Prostate gland (tissue), 2 donors: ENCODE results near the gene SLC25A34. TPM values are rescaled to one million over a fixed set of nuclear protein-coding genes. Genes with fewer than 3 reads are reported as not detected.

Experiments used
- DNase-seq: peaks from one replicate; pipeline ENCODE4 v3.0.0-alpha.2; 2019; ENCODE audit warnings: low spot score
- H3K27ac ChIP-seq, 2 donors: fragments of 200-600 bp; sonication (generic); 2 replicates each; pipeline ENCODE4 v1.5.1; 2017 to 2019
- H3K27me3 ChIP-seq: fragments of 200-600 bp; sonication (generic); replicated peaks from 2 replicates; pipeline ENCODE4 v1.5.1; 2019; ENCODE audit not compliant: insufficient read depth
- H3K36me3 ChIP-seq, 2 donors: fragments of 200-600 bp; sonication (generic); 1 replicate in 1 of 2; 2 replicates in 1 of 2; pipeline versions ENCODE4 v1.5.1 to v1.8.1; 2017 to 2019
- H3K4me1 ChIP-seq: fragments of 200-600 bp; sonication (generic); replicated peaks from 2 replicates; pipeline ENCODE4 v1.5.1; 2019
- H3K4me3 ChIP-seq, 2 donors: fragments of 200-600 bp; sonication (generic); 2 replicates each; pipeline ENCODE4 v1.5.1; 2017 to 2019
- H3K9me3 ChIP-seq: fragments of 200-600 bp; sonication (generic); 2 replicates; pipeline ENCODE4 v1.5.1; 2017
- CTCF ChIP-seq, 4 experiments: fragments of 200-600 bp in 2 of 4; fragments of 450-650 bp in 2 of 4; sonication (generic) in 2 of 4; IDR thresholded peaks; 1 replicate in 3 of 4; 2 replicates in 1 of 4; pipeline ENCODE4 v1.5.1; 2016 to 2019; ENCODE audit warnings: antibody characterized with exemption in 4 of 4, mild to moderate bottlenecking in 2 of 4, moderate library complexity in 2 of 4
- POLR2A ChIP-seq: fragments of 450-650 bp; IDR thresholded peaks from one replicate; pipeline ENCODE4 v1.6.1; 2016; ENCODE audit warnings: antibody characterized with exemption, mild to moderate bottlenecking
- POLR2AphosphoS5 ChIP-seq: sonication (generic); formaldehyde crosslinking; IDR thresholded peaks from one replicate; pipeline ENCODE4 v1.6.1; 2017; ENCODE audit warnings: antibody characterized with exemption
- WGBS: methylation state at CpG from one replicate; pipeline ENCODE4 v1.1.5; 2018; 5-methylcytosine and 5-hydroxymethylcytosine counted together
- intact Hi-C: fragments of 100-400 bp; cut with DNase I; formaldehyde crosslinking; loops from one replicate; pipeline ENCODE4 v1.14.2; 2022
- total RNA-seq, 2 donors: library from RNA; depleted of rRNA; stranded (reverse); fragments of >200 nt; gene quantifications; one replicate each; pipeline ENCODE4 v1.1.0, GENCODE V29; 2016

Gene SLC25A34
- total RNA-seq, 2 donors from 2014 or later: 1.1 to 1.4 TPM

- no peaks in the 10 kb centered on the region for H3K4me1 ChIP-seq
- intact Hi-C loops: loop anchor here (5.0 kb wide), 1 partner anchor 147 kb away; no protein-coding TSS in a partner anchor
- H3K4me3 ChIP-seq: no peak overlapping the region
- H3K36me3 ChIP-seq: no peaks in the 10 kb centered on the region
- no peak for DNase-seq
- no peak for TF ChIP-seq CTCF (IDR thresholded peaks at IDR 0.05)
- 85% methylated on average over 19 of the region's 30 CpGs for WGBS
- no peaks in the 10 kb centered on the region for H3K27me3 ChIP-seq
- no peak overlapping the region for H3K27ac ChIP-seq
- H3K9me3 ChIP-seq: no peaks in the 10 kb centered on the region
These were observed 8.1 kb downstream of the SLC25A34 start for GRCh38 chr1:15744122-15744679.

GRCh38 chr1:15747378-15747777 is 11.3 kb downstream of the SLC25A34 start:
- WGBS: 60% methylated on average over 8 of the region's 8 CpGs
- intact Hi-C loops: no loop called here
- Histone ChIP-seq H3K36me3 (no peaks in the 10 kb centered on the region), H3K27me3 (no peaks in the 10 kb centered on the region), H3K9me3 (no peaks in the 10 kb centered on the region), H3K4me1 (no peaks in the 10 kb centered on the region), H3K27ac (no peak overlapping the region), H3K4me3 (no peak overlapping the region)
- TF ChIP-seq POLR2A: no peak
- TF ChIP-seq CTCF (IDR thresholded peaks at IDR 0.05): no peak
- TF ChIP-seq POLR2AphosphoS5: no peak
- no peak for DNase-seq

- TF ChIP-seq POLR2AphosphoS5: no peak
- no peak for TF ChIP-seq CTCF (IDR thresholded peaks at IDR 0.05)
- no peak for TF ChIP-seq POLR2A
- intact Hi-C loops: no loop called here
- WGBS: 95% methylated on average over 4 of the region's 5 CpGs
These were observed 12.2 kb downstream of the SLC25A34 start for GRCh38 chr1:15748264-15748663.

GRCh38 chr1:15748690-15749398 is 12.8 kb downstream of the SLC25A34 start:
- Histone ChIP-seq H3K27me3 (no peaks in the 10 kb centered on the region), H3K4me3 (no peak overlapping the region), H3K9me3 (no peaks in the 10 kb centered on the region), H3K4me1 (no peaks in the 10 kb centered on the region), H3K36me3 (no peaks in the 10 kb centered on the region), H3K27ac (no peak overlapping the region)
- intact Hi-C loops: no loop called here
- WGBS: 80% methylated on average over 10 of the region's 10 CpGs
- TF ChIP-seq CTCF (IDR thresholded peaks at IDR 0.05): no peak
- no peak for TF ChIP-seq POLR2A
- no peak for TF ChIP-seq POLR2AphosphoS5
- DNase-seq: no peak

More at GRCh38 chr1:15748264-15748663, 12.2 kb downstream of the SLC25A34 start:
- H3K4me3 ChIP-seq: no peak overlapping the region
- H3K27me3 ChIP-seq: no peaks in the 10 kb centered on the region
- no peak for DNase-seq
- H3K9me3 ChIP-seq: no peaks in the 10 kb centered on the region
- no peaks in the 10 kb centered on the region for H3K36me3 ChIP-seq
- no peaks in the 10 kb centered on the region for H3K4me1 ChIP-seq
- H3K27ac ChIP-seq: no peak overlapping the region
